ENCODE results near the gene PRKAG2.

PRKAG2 gene

GRCh38 chr7:151889406-151890354 lies 12.8 kb upstream of the PRKAG2 start:
- no peak overlapping the region for H3K4me3 ChIP-seq (ENCODE audit: low read depth, low read length)
- no peak for TF ChIP-seq CTCF (IDR thresholded peaks at IDR 0.05; ENCODE audit: low read depth, low read length)

GRCh38 chr7:151888079-151889067 lies 11.5 kb upstream of the PRKAG2 start:
- H3K4me3 ChIP-seq (ENCODE audit: low read depth, low read length): no peak overlapping the region
- no peak for TF ChIP-seq CTCF (IDR thresholded peaks at IDR 0.05; ENCODE audit: low read depth, low read length)

GRCh38 chr7:151886783-151887182 lies 9.9 kb upstream of the PRKAG2 start:
- no peak for TF ChIP-seq CTCF (IDR thresholded peaks at IDR 0.05; ENCODE audit: low read depth, low read length)
- H3K4me3 ChIP-seq (ENCODE audit: low read depth, low read length): no peak overlapping the region

- no peak for TF ChIP-seq CTCF (IDR thresholded peaks at IDR 0.05; ENCODE audit: low read depth, low read length)
- no peak overlapping the region for H3K4me3 ChIP-seq (ENCODE audit: low read depth, low read length)
Observed at GRCh38 chr7:151885202-151885580, 8.3 kb upstream of the PRKAG2 start.

- no peak overlapping the region for H3K4me3 ChIP-seq (ENCODE audit: low read depth, low read length)
- TF ChIP-seq CTCF (IDR thresholded peaks at IDR 0.05; ENCODE audit: low read depth, low read length): no peak
Observed at GRCh38 chr7:151884312-151885201, 7.6 kb upstream of the PRKAG2 start.

- no peak overlapping the region for H3K4me3 ChIP-seq (ENCODE audit: low read depth, low read length)
- TF ChIP-seq CTCF (IDR thresholded peaks at IDR 0.05; ENCODE audit: low read depth, low read length): no peak
Observed at GRCh38 chr7:151883857-151884256, 6.9 kb upstream of the PRKAG2 start.

Data from WI38 (cell line).